ENCODE results near the gene RNF207. TPM values are rescaled to one million over a fixed set of nuclear protein-coding genes. Genes with fewer than 3 reads are reported as not detected.
A peak's percentile ranks its signal among the peaks of the same experiment; 100 is the strongest.

The RNF207 gene
- total RNA-seq, 5 donors from 2014 or later (not counting 1 experiment from before 2014, with no cell fraction given), result 4.7 to 9.7 (median 6.9) TPM

DNA sequence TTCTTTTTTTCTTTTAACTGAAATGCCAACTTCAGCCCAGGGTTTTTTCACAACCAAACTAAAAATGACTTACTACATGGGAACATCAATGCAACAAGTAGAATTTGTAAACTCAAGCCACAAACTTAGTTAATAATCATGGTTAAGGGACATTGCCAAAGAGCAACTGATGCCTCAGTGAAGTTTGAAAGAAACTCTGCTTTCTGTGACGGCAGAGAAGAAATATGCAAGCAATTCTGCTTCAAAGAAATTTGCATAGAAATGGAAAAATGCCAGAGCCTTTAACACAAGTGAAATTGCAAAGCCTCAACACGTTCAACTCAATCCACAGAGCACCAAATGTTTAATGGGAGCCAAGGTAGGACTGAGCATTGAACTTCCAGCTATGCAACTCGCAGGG, 20.8 kb upstream of the RNF207 start:
- ATAC-seq (replicated peaks in 1 of 4), result no peak
- Histone ChIP-seq H3K27me3 (replicated peaks in 1 of 2; ENCODE audit: control insufficient read depth in 2 of 2, extremely low read depth in 1 of 2, insufficient read depth in 2 of 2, low read length in 1 of 2) (peaks cover 0 to 17% of the 10 kb centered on the region in 2 experiments), H3K4me3 (ENCODE audit: control insufficient read depth in 1 of 2, extremely low read depth in 1 of 2, low read length in 1 of 2) (no peak overlapping the region), H3K9me3 (no peaks in the 10 kb centered on the region), H3K27ac (ENCODE audit: low read length) (no peak overlapping the region), H3K4me1 (ENCODE audit: control insufficient read depth in 1 of 2, extremely low read depth in 1 of 2, insufficient read depth in 2 of 2, low read length in 2 of 2) (peaks cover 0 to 15% of the 10 kb centered on the region in 2 experiments), H3K36me3 (ENCODE audit: control insufficient read depth in 2 of 2, extremely low read depth in 1 of 2, insufficient read depth in 1 of 2, low read length in 1 of 2) (peaks cover 7 to 29% of the 10 kb centered on the region in 2 donors)
- no peaks in the 10 kb centered on the region for H3K9me3 Mint-ChIP-seq
- ChIA-PET CTCF (no interaction called here), POLR2A (no interaction called here)
- H3K4me3 Mint-ChIP-seq, result no peak overlapping the region
- peaks cover 14 to 21% of the 10 kb centered on the region in 2 donors for H3K27me3 Mint-ChIP-seq
- peaks cover 31 to 50% (median 37%) of the 10 kb centered on the region in 3 donors for H3K4me1 Mint-ChIP-seq
- peaks cover 15% of the 10 kb centered on the region for H3K36me3 Mint-ChIP-seq
- no peak for DNase-seq
- no peak overlapping the region for H3K27ac Mint-ChIP-seq
- 92% methylated on average over 3 of the region's 3 CpGs for WGBS (ENCODE audit: insufficient coverage)

DNA sequence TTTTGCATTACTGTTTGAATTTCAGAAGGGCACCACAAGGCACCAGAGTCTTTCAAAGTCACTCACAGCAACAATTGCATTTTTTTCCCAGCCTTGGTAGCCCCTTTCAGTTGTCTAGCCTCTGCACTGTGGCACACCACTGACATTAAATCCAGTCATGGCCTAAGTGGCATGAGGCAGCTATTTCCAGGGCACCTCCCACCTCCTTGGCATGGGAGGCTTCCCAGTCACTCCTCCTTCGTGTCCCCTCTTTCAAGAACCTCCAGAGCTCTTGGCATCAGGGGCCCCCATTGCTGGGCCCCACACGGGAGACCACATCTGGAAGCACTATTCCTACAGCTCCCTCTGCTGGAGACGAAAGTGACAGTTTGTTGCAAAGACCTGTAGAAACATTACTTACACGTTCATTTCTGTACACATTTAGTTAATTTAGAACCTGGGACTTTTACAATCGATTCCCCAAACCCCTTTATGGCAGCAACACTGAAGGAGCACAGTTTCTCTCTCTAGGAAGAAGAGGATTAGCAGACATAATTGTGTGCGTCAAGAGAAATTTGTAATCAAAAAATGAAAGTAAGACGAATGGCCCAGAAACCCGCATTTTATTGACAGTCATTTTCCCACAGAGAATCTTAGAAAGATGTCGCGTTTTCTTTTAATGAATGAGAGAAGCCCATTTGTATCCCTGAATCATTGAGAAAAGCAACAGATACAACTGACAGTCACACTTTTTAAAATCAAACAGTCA, 20.1 kb upstream of the RNF207 start:
- Mint-ChIP-seq H3K27me3 (peaks cover 12 to 18% of the 10 kb centered on the region in 2 donors), H3K9me3 (no peaks in the 10 kb centered on the region), H3K4me3 (no peak overlapping the region), H3K36me3 (peaks cover 16% of the 10 kb centered on the region), H3K27ac (no peak overlapping the region), H3K4me1 (peaks cover 31 to 49% (median 39%) of the 10 kb centered on the region in 3 donors)
- ATAC-seq (replicated peaks in 1 of 4) (no peak), DNase-seq (peak in 1 of 35 experiments; percentile 49)
- 87% methylated on average over 3 of the region's 10 CpGs for WGBS (ENCODE audit: insufficient coverage)
- POLR2A ChIA-PET, result no interaction called here
- no peak overlapping the region for H3K4me3 ChIP-seq (ENCODE audit: control insufficient read depth in 1 of 2, extremely low read depth in 1 of 2, low read length in 1 of 2)
- H3K9me3 ChIP-seq, result no peaks in the 10 kb centered on the region
- peaks cover 0 to 12% of the 10 kb centered on the region in 2 experiments for H3K4me1 ChIP-seq (ENCODE audit: control insufficient read depth in 1 of 2, extremely low read depth in 1 of 2, insufficient read depth in 2 of 2, low read length in 2 of 2)
- H3K27ac ChIP-seq (ENCODE audit: low read length), result no peak overlapping the region
- H3K27me3 ChIP-seq (replicated peaks in 1 of 2; ENCODE audit: control insufficient read depth in 2 of 2, extremely low read depth in 1 of 2, insufficient read depth in 2 of 2, low read length in 1 of 2), result peaks cover 0 to 13% of the 10 kb centered on the region in 2 experiments
- CTCF ChIA-PET, result interaction anchor here in 1 of 2 donors (0.6 kb wide), 1 partner anchor 17 kb away, joined by 5 read pairs; no protein-coding TSS in a partner anchor
- H3K36me3 ChIP-seq (ENCODE audit: control insufficient read depth in 2 of 2, extremely low read depth in 1 of 2, insufficient read depth in 1 of 2, low read length in 1 of 2), result peaks cover 9 to 35% of the 10 kb centered on the region in 2 donors

DNA sequence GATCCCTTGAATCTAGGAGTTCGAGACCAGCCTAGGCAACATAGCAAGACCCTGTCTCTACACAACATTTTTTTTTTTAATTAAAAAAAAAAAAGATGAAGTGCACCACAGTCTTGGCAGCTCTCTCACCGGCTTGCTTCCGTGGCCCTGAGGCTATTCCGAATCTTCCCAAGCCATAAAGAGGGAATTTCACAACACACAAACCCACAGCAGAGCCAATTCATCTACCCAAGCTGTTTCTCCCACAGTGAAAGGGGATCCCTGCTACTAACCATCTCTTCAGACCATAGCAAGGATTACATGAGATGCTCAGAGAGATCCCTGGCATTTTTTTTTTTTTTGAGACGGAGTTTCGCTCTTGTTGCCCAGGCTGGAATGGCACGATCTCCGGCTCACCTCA, 17.5 kb upstream of the RNF207 start:
- Histone ChIP-seq H3K4me1 (ENCODE audit: control insufficient read depth in 1 of 2, extremely low read depth in 1 of 2, insufficient read depth in 2 of 2, low read length in 2 of 2) (peaks cover 0 to 4% of the 10 kb centered on the region in 2 experiments), H3K36me3 (ENCODE audit: control insufficient read depth in 2 of 2, extremely low read depth in 1 of 2, insufficient read depth in 1 of 2, low read length in 1 of 2) (peaks cover 9 to 55% of the 10 kb centered on the region in 2 donors), H3K4me3 (ENCODE audit: control insufficient read depth in 1 of 2, extremely low read depth in 1 of 2, low read length in 1 of 2) (no peak overlapping the region), H3K27ac (ENCODE audit: low read length) (no peak overlapping the region), H3K27me3 (replicated peaks in 1 of 2; ENCODE audit: control insufficient read depth in 2 of 2, extremely low read depth in 1 of 2, insufficient read depth in 2 of 2, low read length in 1 of 2) (no peaks in the 10 kb centered on the region), H3K9me3 (no peaks in the 10 kb centered on the region)
- no peak overlapping the region for H3K27ac Mint-ChIP-seq
- peaks cover 22 to 40% (median 33%) of the 10 kb centered on the region in 3 donors for H3K4me1 Mint-ChIP-seq
- H3K27me3 Mint-ChIP-seq, result no peaks in the 10 kb centered on the region
- H3K4me3 Mint-ChIP-seq, result no peak overlapping the region
- no peaks in the 10 kb centered on the region for H3K9me3 Mint-ChIP-seq
- POLR2A ChIA-PET, result no interaction called here
- 100% methylated on average over 4 of the region's 8 CpGs for WGBS (ENCODE audit: insufficient coverage)
- DNase-seq, result no peak
- ATAC-seq (replicated peaks in 1 of 4), result no peak
- CTCF ChIA-PET, result no interaction called here
- peaks cover 22% of the 10 kb centered on the region for H3K36me3 Mint-ChIP-seq

DNA sequence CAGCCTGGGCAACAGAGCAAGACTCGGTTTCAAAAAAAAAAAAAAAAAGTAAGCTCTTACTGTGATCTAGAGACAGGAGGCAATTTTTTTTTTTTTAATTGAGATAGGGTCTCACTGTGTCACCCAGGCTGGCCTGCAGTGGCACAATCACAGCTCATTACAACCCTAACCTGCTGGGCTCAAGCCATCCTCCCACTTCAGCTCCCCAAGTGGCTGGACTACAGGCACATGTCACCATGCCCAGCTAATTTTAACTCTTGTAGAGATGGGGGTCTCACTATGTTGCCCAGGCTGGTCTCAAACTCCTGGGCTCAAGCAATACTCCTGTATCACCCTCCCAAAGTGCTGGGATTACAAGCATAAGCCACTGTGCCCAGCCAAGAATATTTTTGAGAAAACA, 14.0 kb upstream of the RNF207 start:
- CTCF ChIA-PET, result interaction anchor here in 1 of 2 donors (0.5 kb wide), 1 partner anchor 12 kb away, joined by 3 read pairs; no protein-coding TSS in a partner anchor
- no peak overlapping the region for H3K4me3 ChIP-seq (ENCODE audit: control insufficient read depth in 1 of 2, extremely low read depth in 1 of 2, low read length in 1 of 2)
- Mint-ChIP-seq H3K4me1 (peaks cover 23 to 40% (median 32%) of the 10 kb centered on the region in 3 donors), H3K36me3 (peaks cover 26% of the 10 kb centered on the region), H3K27me3 (no peaks in the 10 kb centered on the region), H3K27ac (no peak overlapping the region), H3K4me3 (no peak overlapping the region), H3K9me3 (no peaks in the 10 kb centered on the region)
- peaks cover 2 to 7% of the 10 kb centered on the region in 2 experiments for H3K4me1 ChIP-seq (ENCODE audit: control insufficient read depth in 1 of 2, extremely low read depth in 1 of 2, insufficient read depth in 2 of 2, low read length in 2 of 2)
- peaks cover 9 to 83% of the 10 kb centered on the region in 2 donors for H3K36me3 ChIP-seq (ENCODE audit: control insufficient read depth in 2 of 2, extremely low read depth in 1 of 2, insufficient read depth in 1 of 2, low read length in 1 of 2)
- no peaks in the 10 kb centered on the region for H3K27me3 ChIP-seq (replicated peaks in 1 of 2; ENCODE audit: control insufficient read depth in 2 of 2, extremely low read depth in 1 of 2, insufficient read depth in 2 of 2, low read length in 1 of 2)
- no peak overlapping the region for H3K27ac ChIP-seq (ENCODE audit: low read length)
- no peaks in the 10 kb centered on the region for H3K9me3 ChIP-seq
- WGBS (ENCODE audit: insufficient coverage), result no CpG with 5 or more reads among the region's 1 CpG
- DNase-seq (no peak), ATAC-seq (replicated peaks in 1 of 4) (no peak)
- POLR2A ChIA-PET, result no interaction called here

DNA sequence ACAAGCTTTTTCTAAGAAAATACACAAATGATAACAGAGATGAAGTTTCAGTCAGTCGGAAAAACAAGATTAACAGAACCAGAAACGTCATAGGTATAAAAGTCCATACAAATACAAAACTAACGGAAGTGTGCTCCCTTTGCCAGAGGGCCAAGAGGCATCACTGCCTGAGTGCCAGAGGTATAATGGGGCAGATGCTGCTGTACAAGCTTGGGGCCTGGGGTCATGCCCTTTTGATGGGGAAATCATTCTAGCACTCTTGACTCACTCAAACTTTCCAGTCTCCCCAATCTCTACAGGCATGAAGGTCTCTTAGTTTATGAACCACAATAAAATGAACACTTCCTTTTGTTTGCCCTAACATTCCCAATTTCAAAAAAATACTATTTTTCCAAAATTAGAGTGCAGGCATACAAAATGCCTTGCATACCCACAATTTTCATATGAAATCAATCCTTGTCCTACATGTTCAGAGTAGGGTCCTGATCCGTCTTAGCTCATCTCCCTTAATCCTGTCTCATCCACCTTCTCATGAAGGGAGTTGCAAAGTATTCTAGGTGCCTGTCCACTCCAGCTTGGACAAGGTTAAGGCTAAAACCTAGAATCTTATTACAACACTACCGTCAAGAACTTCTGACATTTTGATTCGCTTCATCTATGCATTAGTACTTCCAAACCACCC, 8.0 kb upstream of the RNF207 start:
- H3K27ac Mint-ChIP-seq, result peak overlapping the region; percentile 82 to 97
- Histone ChIP-seq H3K27ac (ENCODE audit: low read length) (no peak overlapping the region), H3K9me3 (no peaks in the 10 kb centered on the region), H3K4me1 (ENCODE audit: control insufficient read depth in 1 of 2, extremely low read depth in 1 of 2, insufficient read depth in 2 of 2, low read length in 2 of 2) (peaks cover 12 to 32% of the 10 kb centered on the region in 2 experiments), H3K27me3 (replicated peaks in 1 of 2; ENCODE audit: control insufficient read depth in 2 of 2, extremely low read depth in 1 of 2, insufficient read depth in 2 of 2, low read length in 1 of 2) (peaks cover 0 to 3% of the 10 kb centered on the region in 2 experiments), H3K4me3 (ENCODE audit: control insufficient read depth in 1 of 2, extremely low read depth in 1 of 2, low read length in 1 of 2) (peak overlapping the region in 1 of 2 donors; percentile 98), H3K36me3 (ENCODE audit: control insufficient read depth in 2 of 2, extremely low read depth in 1 of 2, insufficient read depth in 1 of 2, low read length in 1 of 2) (peaks cover 0 to 42% of the 10 kb centered on the region in 2 donors)
- ChIA-PET CTCF (interaction anchor here in 1 of 2 donors (1.0 kb wide), 1 partner anchor 15 kb away, joined by 3 read pairs; no protein-coding TSS in a partner anchor), POLR2A (no interaction called here)
- DNase-seq (no peak), ATAC-seq (replicated peaks in 1 of 4) (no peak)
- H3K9me3 Mint-ChIP-seq, result peaks cover 0 to 3% (median 0%) of the 10 kb centered on the region in 3 donors
- H3K4me1 Mint-ChIP-seq, result peaks cover 49 to 54% (median 51%) of the 10 kb centered on the region in 3 donors
- peaks cover 13% of the 10 kb centered on the region for H3K36me3 Mint-ChIP-seq
- peak overlapping the region; percentile 85 to 97 (median 96) for H3K4me3 Mint-ChIP-seq
- H3K27me3 Mint-ChIP-seq, result no peaks in the 10 kb centered on the region
- WGBS (ENCODE audit: insufficient coverage), result 33% methylated on average over 2 of the region's 6 CpGs

DNA sequence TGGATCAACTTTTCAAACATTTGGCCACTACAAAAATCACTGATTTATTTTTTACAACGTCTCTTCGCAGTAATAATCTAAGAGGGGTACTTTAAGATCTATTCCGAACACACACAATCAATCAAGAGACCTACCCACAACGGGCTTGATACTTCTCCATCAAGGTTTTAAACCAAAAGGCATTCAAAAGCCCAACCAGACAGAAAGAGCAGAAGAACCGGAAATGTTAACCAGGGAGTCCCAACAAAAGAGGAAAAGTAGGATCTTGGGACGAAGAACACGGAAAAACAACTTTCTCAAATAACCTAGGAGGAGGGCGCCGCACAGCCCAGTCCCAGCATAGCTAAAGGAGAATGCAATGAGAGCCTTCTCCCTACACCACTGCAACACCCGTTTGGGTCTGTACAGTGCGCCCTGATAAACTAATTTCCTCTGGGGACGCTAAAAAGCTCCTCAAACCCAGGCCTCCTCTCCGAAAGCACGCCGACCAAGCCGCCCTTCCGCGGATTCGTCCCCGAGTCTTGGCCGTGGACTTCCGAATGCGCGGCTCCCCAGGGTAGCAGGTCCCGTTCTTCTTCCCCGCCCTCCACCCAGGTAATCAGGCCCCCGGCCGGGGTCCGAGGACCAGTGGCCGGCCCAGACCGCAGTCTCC, 7.1 kb upstream of the RNF207 start:
- H3K27me3 ChIP-seq (replicated peaks in 1 of 2; ENCODE audit: control insufficient read depth in 2 of 2, extremely low read depth in 1 of 2, insufficient read depth in 2 of 2, low read length in 1 of 2), result peaks cover 0 to 3% of the 10 kb centered on the region in 2 experiments
- DNase-seq, result peak in 7 of 35 experiments; percentile 12 to 39 (median 25)
- Mint-ChIP-seq H3K27me3 (no peaks in the 10 kb centered on the region), H3K4me1 (peaks cover 43 to 52% (median 51%) of the 10 kb centered on the region in 3 donors), H3K9me3 (peaks cover 0 to 3% (median 0%) of the 10 kb centered on the region in 3 donors), H3K27ac (peak overlapping the region; percentile 82 to 97), H3K4me3 (peak overlapping the region; percentile 85 to 97 (median 96)), H3K36me3 (peaks cover 8% of the 10 kb centered on the region)
- H3K9me3 ChIP-seq, result no peaks in the 10 kb centered on the region
- peaks cover 12 to 32% of the 10 kb centered on the region in 2 experiments for H3K4me1 ChIP-seq (ENCODE audit: control insufficient read depth in 1 of 2, extremely low read depth in 1 of 2, insufficient read depth in 2 of 2, low read length in 2 of 2)
- WGBS (ENCODE audit: insufficient coverage), result 0% methylated on average over 27 of the region's 31 CpGs
- H3K27ac ChIP-seq (ENCODE audit: low read length), result peak overlapping the region; percentile 61
- H3K4me3 ChIP-seq (ENCODE audit: control insufficient read depth in 1 of 2, extremely low read depth in 1 of 2, low read length in 1 of 2), result peak overlapping the region; percentile 93 to 98
- peak; percentile 9 to 26 (median 14) for ATAC-seq (replicated peaks in 1 of 4)
- peaks cover 0 to 35% of the 10 kb centered on the region in 2 donors for H3K36me3 ChIP-seq (ENCODE audit: control insufficient read depth in 2 of 2, extremely low read depth in 1 of 2, insufficient read depth in 1 of 2, low read length in 1 of 2)
- ChIA-PET POLR2A (interaction anchor here in 1 of 2 donors (0.5 to 0.6 kb wide), 2 partner anchors 195 to 262 kb away, joined by 5 to 9 read pairs; partner anchors contain the start of gene ACOT7), CTCF (no interaction called here)

All from T-cell (primary cell).